CD4-positive, alpha-beta T cell (primary cell): ENCODE measurements around the gene CNTN3. TPM values are rescaled to one million over a fixed set of nuclear protein-coding genes. Genes with fewer than 3 reads are reported as not detected.

Experiments used
- ATAC-seq: fragments of 200-7000 bp; cut with Tn5 transposase; one replicate; pipeline ENCODE4 v1.10.0; 2022; ENCODE audit warnings: mild to moderate bottlenecking; ENCODE audit not compliant: poor library complexity
- CTCF ChIA-PET: fragments of 350-600 bp; sonication (Branson Sonifier 250); formaldehyde crosslinking; loops from one replicate; lab custom pipeline; 2021; ENCODE audit warnings: antibody characterized with exemption, inconsistent platforms; lab: Charles Lee
- POLR2A ChIA-PET: fragments of 350-600 bp; sonication (Branson Sonifier 250); formaldehyde crosslinking; loops from one replicate; lab custom pipeline; 2021; ENCODE audit warnings: antibody characterized with exemption, inconsistent platforms; lab: Charles Lee
- DNase-seq, 14 experiments: peaks; one replicate each; pipeline ENCODE4 v3.0.0-alpha.2; 2013 to 2020; ENCODE audit warnings: mixed read lengths in 2 of 14
- H3K27ac ChIP-seq, 2 donors: one replicate each; pipeline versions ENCODE4 v1.5.1 to v1.7.0; 2013; ENCODE audit warnings: low read length in 2 of 2, low read depth in 1 of 2, mild to moderate bottlenecking in 1 of 2
- H3K27me3 ChIP-seq, 2 experiments: 1 replicate in 1 of 2; 2 replicates in 1 of 2; pipeline versions ENCODE4 v1.6.1 to v1.7.0; 2013; ENCODE audit warnings: low read length in 2 of 2, control low read depth in 1 of 2, mild to moderate bottlenecking in 1 of 2, moderate library complexity in 1 of 2; ENCODE audit not compliant: insufficient read depth in 2 of 2, control insufficient read depth in 1 of 2
- H3K36me3 ChIP-seq: one replicate; pipeline ENCODE4 v1.6.1; 2013; ENCODE audit warnings: low read length, control low read depth; ENCODE audit not compliant: insufficient read depth
- H3K4me1 ChIP-seq: one replicate; pipeline ENCODE4 v1.6.1; 2013; ENCODE audit warnings: low read length, control low read depth; ENCODE audit not compliant: insufficient read depth
- H3K4me3 ChIP-seq: one replicate; pipeline ENCODE4 v1.5.1; 2013; ENCODE audit warnings: mild to moderate bottlenecking, low read length, moderate library complexity
- H3K9me3 ChIP-seq, 2 experiments: 1 replicate in 1 of 2; 2 replicates in 1 of 2; pipeline versions ENCODE4 v1.6.1 to v1.7.0; 2013; ENCODE audit warnings: low read length in 2 of 2, mild to moderate bottlenecking in 2 of 2, control low read depth in 1 of 2, moderate library complexity in 1 of 2; ENCODE audit not compliant: control insufficient read depth in 1 of 2, insufficient read depth in 1 of 2
- H3K27ac Mint-ChIP-seq: one replicate; pipeline ENCODE4 v1.8.0; 2020; ENCODE audit warnings: mixed read lengths
- H3K27me3 Mint-ChIP-seq: one replicate; pipeline ENCODE4 v1.8.0; 2021; ENCODE audit warnings: mixed read lengths
- H3K36me3 Mint-ChIP-seq: one replicate; pipeline ENCODE4 v1.8.0; 2021; ENCODE audit warnings: low read depth, mixed read lengths
- H3K4me1 Mint-ChIP-seq: one replicate; pipeline ENCODE4 v1.8.0; 2021; ENCODE audit warnings: low read depth, mixed read lengths
- H3K4me3 Mint-ChIP-seq: one replicate; pipeline ENCODE4 v1.8.0; 2020; ENCODE audit warnings: mild to moderate bottlenecking, mixed read lengths
- H3K9me3 Mint-ChIP-seq: one replicate; pipeline ENCODE4 v1.8.0; 2020; ENCODE audit warnings: mixed read lengths
- intact Hi-C, 2 experiments: fragments of 100-400 bp; cut with DNase I in 1 of 2; cut with micrococcal nuclease in 1 of 2; formaldehyde crosslinking; loops; one replicate each; pipeline versions ENCODE4 v1.15.1 to v1.9.0; 2023 to 2025; cut with DNase I, micrococcal nuclease
- polyA plus RNA-seq, 2 donors: library from polyadenylated mRNA; unstranded; fragments of 120-200 nt; gene quantifications; one replicate each; pipeline ENCODE4 v1.2.1, GENCODE V29; 2013
- total RNA-seq, 174 experiments: library from RNA in 2 of 174; stranded (reverse) in 2 of 174; gene quantifications; one replicate each; pipeline ENCODE4 v1.2.3 and lab custom pipeline; 2021 to 2026
- TF ChIP-seq, protein P1 (sequence below): fragments of 200-600 bp; IDR thresholded peaks from one replicate; pipeline ENCODE4 v1.8.0; 2022; ENCODE audit warnings: antibody characterized with exemption, mild to moderate bottlenecking

The CNTN3 gene
- not detected for total RNA-seq
- not detected for polyA plus RNA-seq (2013, experiment 1 of 2)
- polyA plus RNA-seq (2013, experiment 2 of 2), result 0.14 TPM
- total RNA-seq (lab: John Stamatoyannopoulos, UW), result 0 to 0.17 (median 0) reads per million in 172 experiments

DNA sequence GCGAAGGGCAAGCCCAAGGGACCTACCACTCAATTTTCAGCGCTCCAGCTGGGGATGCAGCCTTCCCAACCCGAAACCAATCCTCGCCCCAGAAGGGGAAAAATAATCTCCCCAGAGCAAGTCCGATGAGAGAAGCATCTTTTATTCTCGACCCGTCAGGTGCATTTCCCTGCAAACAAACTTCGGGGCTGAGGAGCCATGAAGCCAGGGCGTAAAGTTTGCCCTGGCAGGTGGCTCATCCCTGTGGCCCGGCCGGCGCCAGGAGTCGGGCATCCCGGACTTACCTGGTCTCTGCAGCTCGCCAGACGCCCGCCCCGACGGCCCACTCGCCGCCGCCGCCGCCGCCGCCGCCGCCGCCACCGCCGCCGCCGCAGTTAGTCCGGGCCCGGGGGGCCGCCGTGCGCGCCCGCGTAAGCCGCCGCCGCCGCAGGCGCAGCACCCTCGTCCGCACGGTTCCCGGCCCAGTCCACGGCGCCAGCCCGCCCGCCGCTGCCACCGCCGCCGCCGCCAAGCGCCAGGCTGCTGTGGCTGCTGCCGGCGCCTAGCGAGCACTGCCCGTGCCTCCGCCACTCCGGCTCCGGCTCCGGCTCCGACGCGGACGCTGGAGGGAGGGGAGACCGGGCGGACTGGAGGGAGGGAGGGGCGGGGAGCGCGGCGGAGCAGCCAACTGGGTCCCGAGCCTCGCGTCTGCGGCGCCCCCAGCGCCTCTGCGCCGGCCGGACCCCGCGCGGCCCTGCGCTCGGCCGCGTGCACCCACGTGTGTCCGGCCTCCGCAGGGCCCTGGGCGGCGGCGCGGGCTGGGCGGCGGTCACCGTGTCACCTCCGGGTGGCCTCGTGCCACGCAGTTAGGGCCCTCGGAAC is at the start of gene CNTN3:
TSS of gene CNTN3 (minus strand) at position 553 of the 861 bp plus-strand sequence. CDS start 93,547 bp downstream, outside the sequence.
- TF ChIP-seq, protein P1, sequence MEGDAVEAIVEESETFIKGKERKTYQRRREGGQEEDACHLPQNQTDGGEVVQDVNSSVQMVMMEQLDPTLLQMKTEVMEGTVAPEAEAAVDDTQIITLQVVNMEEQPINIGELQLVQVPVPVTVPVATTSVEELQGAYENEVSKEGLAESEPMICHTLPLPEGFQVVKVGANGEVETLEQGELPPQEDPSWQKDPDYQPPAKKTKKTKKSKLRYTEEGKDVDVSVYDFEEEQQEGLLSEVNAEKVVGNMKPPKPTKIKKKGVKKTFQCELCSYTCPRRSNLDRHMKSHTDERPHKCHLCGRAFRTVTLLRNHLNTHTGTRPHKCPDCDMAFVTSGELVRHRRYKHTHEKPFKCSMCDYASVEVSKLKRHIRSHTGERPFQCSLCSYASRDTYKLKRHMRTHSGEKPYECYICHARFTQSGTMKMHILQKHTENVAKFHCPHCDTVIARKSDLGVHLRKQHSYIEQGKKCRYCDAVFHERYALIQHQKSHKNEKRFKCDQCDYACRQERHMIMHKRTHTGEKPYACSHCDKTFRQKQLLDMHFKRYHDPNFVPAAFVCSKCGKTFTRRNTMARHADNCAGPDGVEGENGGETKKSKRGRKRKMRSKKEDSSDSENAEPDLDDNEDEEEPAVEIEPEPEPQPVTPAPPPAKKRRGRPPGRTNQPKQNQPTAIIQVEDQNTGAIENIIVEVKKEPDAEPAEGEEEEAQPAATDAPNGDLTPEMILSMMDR, result no peak
- DNase-seq (no peak), ATAC-seq (no peak)
- no peak within 1 kb of the TSS for H3K27ac ChIP-seq
- no peaks in the 10 kb centered on the region for H3K4me1 Mint-ChIP-seq
- H3K27ac Mint-ChIP-seq, result no peak within 1 kb of the TSS
- ChIA-PET POLR2A (no interaction called here), CTCF (no interaction called here)
- no peaks in the 10 kb centered on the region for H3K4me1 ChIP-seq
- peaks cover 0 to 6% of the 10 kb centered on the region in 2 experiments for H3K9me3 ChIP-seq
- no peaks in the 10 kb centered on the region for H3K36me3 ChIP-seq
- no peak within 1 kb of the TSS for H3K4me3 Mint-ChIP-seq
- intact Hi-C loops, result no loop called here
- peaks cover 26% of the 10 kb centered on the region for H3K27me3 Mint-ChIP-seq
- no peak within 1 kb of the TSS for H3K4me3 ChIP-seq
- no peaks in the 10 kb centered on the region for H3K36me3 Mint-ChIP-seq
- H3K27me3 ChIP-seq, result peaks cover 0 to 17% of the 10 kb centered on the region in 2 experiments
- H3K9me3 Mint-ChIP-seq, result peaks cover 7% of the 10 kb centered on the region

DNA sequence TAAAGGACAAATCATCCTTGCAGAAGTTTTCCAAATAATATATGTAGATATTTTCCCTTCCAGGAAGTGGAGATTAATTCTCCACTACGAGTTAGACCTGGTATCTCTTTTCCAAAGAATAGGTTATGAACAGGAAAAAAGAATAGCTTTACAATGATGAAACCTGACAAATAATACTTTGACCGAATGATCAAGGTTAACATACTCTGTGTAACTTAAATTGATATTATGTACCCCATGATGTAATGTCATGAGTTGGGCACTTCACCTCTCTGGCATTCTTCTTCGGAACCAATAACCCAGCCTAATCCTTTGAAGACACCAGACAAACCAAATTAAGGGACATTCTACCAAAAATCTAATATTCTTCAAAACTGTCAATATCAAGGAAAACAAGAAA is 48.7 kb upstream of the CNTN3 start:
- Histone ChIP-seq H3K36me3 (no peaks in the 10 kb centered on the region), H3K9me3 (peaks cover 0 to 7% of the 10 kb centered on the region in 2 experiments), H3K4me1 (no peaks in the 10 kb centered on the region), H3K4me3 (no peak overlapping the region), H3K27me3 (no peaks in the 10 kb centered on the region), H3K27ac (no peak overlapping the region)
- ChIA-PET CTCF (no interaction called here), POLR2A (no interaction called here)
- ATAC-seq (no peak), DNase-seq (no peak)
- TF ChIP-seq, protein P1, result no peak
- intact Hi-C loops, result no loop called here
- no peak overlapping the region for H3K27ac Mint-ChIP-seq
- no peak overlapping the region for H3K4me3 Mint-ChIP-seq
- no peaks in the 10 kb centered on the region for H3K4me1 Mint-ChIP-seq
- H3K9me3 Mint-ChIP-seq, result peaks cover 15% of the 10 kb centered on the region
- no peaks in the 10 kb centered on the region for H3K27me3 Mint-ChIP-seq
- H3K36me3 Mint-ChIP-seq, result no peaks in the 10 kb centered on the region

DNA sequence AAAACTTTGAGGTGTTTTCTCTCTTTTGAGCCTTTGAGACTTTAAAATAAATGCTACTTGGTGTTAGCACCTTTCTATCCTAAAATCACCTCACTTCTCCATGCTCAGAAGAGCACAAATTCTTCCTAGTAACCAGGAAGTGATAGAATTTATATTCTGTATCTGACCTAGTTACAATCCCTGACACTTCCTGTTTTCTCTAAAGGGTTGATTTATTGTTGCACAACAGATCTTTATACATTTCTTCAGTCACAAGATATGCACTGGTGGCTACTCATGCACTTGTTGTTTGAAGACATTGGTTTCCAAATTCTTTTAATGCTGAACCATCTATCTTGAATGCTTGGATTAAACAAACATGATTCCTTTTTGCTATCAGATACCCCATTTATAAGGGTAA is 47.2 kb upstream of the CNTN3 start:
- ChIA-PET CTCF (no interaction called here), POLR2A (no interaction called here)
- H3K9me3 Mint-ChIP-seq, result peaks cover 10% of the 10 kb centered on the region
- DNase-seq (no peak), ATAC-seq (no peak)
- H3K27ac Mint-ChIP-seq, result no peak overlapping the region
- no peak overlapping the region for H3K27ac ChIP-seq
- no peaks in the 10 kb centered on the region for H3K9me3 ChIP-seq
- no peak overlapping the region for H3K4me3 Mint-ChIP-seq
- H3K4me1 ChIP-seq, result no peaks in the 10 kb centered on the region
- TF ChIP-seq, protein P1, result no peak
- H3K36me3 Mint-ChIP-seq, result no peaks in the 10 kb centered on the region
- H3K4me3 ChIP-seq, result no peak overlapping the region
- intact Hi-C loops, result no loop called here
- no peaks in the 10 kb centered on the region for H3K27me3 Mint-ChIP-seq
- H3K36me3 ChIP-seq, result no peaks in the 10 kb centered on the region
- no peaks in the 10 kb centered on the region for H3K27me3 ChIP-seq
- H3K4me1 Mint-ChIP-seq, result no peaks in the 10 kb centered on the region
